IMR-90 (cell line): ENCODE data around the gene CACNA2D4. TPM values are rescaled to one million over a fixed set of nuclear protein-coding genes. Genes with fewer than 3 reads are reported as not detected.

Source experiments
- ATAC-seq: fragments of 200-7000 bp; cut with Tn5 transposase; 2 replicates; pipeline ENCODE4 v1.9.1; 2020; ENCODE audit warnings: low read depth, mild to moderate bottlenecking, moderate library complexity
- BruUV-seq: library from RNA; stranded (reverse); fragments of 400-500 nt; replicated peaks from 2 replicates; lab custom pipeline; 2021; lab: Mats Ljungman, UMichigan
- CTCF ChIA-PET: fragments of 300-600 bp; formaldehyde crosslinking; extraction: SDS; loops from one replicate; lab custom pipeline; 2021; ENCODE audit warnings: antibody characterized with exemption; lab: Yijun Ruan, JAX
- POLR2A ChIA-PET: fragments of 300-600 bp; sonication (Branson Sonifier 250); formaldehyde crosslinking; loops from one replicate; lab custom pipeline; 2022; ENCODE audit warnings: antibody characterized with exemption; ENCODE audit not compliant: unreplicated experiment; lab: Charles Lee
- DNase-seq: peaks from one replicate; pipeline ENCODE4 v3.0.0; 2013
- H2AFZ ChIP-seq: replicated peaks from 2 replicates; pipeline ENCODE3; 2013; ENCODE audit warnings: low read length, mild to moderate bottlenecking; ENCODE audit not compliant: poor library complexity
- H2AK5ac ChIP-seq: 2 replicates; pipeline ENCODE4 v1.6.1; 2013; ENCODE audit warnings: low read depth, low read length, inconsistent platforms
- H2AK9ac ChIP-seq: replicated peaks from 2 replicates; pipeline ENCODE3; 2013; ENCODE audit warnings: mild to moderate bottlenecking, low read depth, low read length, moderate library complexity; ENCODE audit not compliant: poor library complexity
- H2BK120ac ChIP-seq: 2 replicates; pipeline ENCODE4 v1.6.1; 2013; ENCODE audit warnings: low read depth, low read length, inconsistent platforms
- H2BK15ac ChIP-seq: 3 replicates; pipeline ENCODE4 v1.6.1; 2013; ENCODE audit warnings: low read depth, low read length, inconsistent platforms
- H2BK20ac ChIP-seq: 2 replicates; pipeline ENCODE4 v1.6.1; 2013; ENCODE audit warnings: low read depth, mild to moderate bottlenecking, inconsistent platforms, low read length, moderate library complexity
- H2BK5ac ChIP-seq: 2 replicates; pipeline ENCODE4 v1.6.1; 2013; ENCODE audit warnings: mild to moderate bottlenecking, low read depth, low read length, inconsistent platforms; ENCODE audit not compliant: poor library complexity, severe bottlenecking
- H3K14ac ChIP-seq: replicated peaks from 2 replicates; pipeline ENCODE4 v1.6.1; 2013; ENCODE audit warnings: low read depth, low read length, inconsistent platforms
- H3K18ac ChIP-seq: 2 replicates; pipeline ENCODE4 v1.6.1; 2013; ENCODE audit warnings: low read depth, low read length, control low read depth
- H3K23ac ChIP-seq: 2 replicates; pipeline ENCODE4 v1.6.1; 2013; ENCODE audit warnings: low read depth, low read length, inconsistent platforms
- H3K27ac ChIP-seq: 2 replicates; pipeline ENCODE4 v1.5.1; 2013; ENCODE audit warnings: mild to moderate bottlenecking, control low read depth, low read length; ENCODE audit not compliant: insufficient read depth
- H3K27me3 ChIP-seq: 2 replicates; pipeline ENCODE4 v1.6.1; 2013; ENCODE audit warnings: low read length; ENCODE audit not compliant: control insufficient read depth, insufficient read depth
- H3K36me3 ChIP-seq: 2 replicates; pipeline ENCODE4 v1.6.1; 2013; ENCODE audit warnings: low read length, mixed read lengths; ENCODE audit not compliant: control insufficient read depth, insufficient read depth
- H3K4ac ChIP-seq: 2 replicates; pipeline ENCODE4 v1.6.1; 2013; ENCODE audit warnings: low read depth, low read length, inconsistent platforms
- H3K4me1 ChIP-seq: 2 replicates; pipeline ENCODE4 v1.6.1; 2013; ENCODE audit warnings: low read length, mixed read lengths; ENCODE audit not compliant: control insufficient read depth, insufficient read depth
- H3K4me2 ChIP-seq: 2 replicates; pipeline ENCODE4 v1.6.1; 2013; ENCODE audit warnings: low read depth, mild to moderate bottlenecking, control low read depth, low read length, moderate library complexity
- H3K4me3 ChIP-seq: 2 replicates; pipeline ENCODE4 v1.5.1; 2013; ENCODE audit warnings: low read depth, mild to moderate bottlenecking, control low read depth, low read length, moderate library complexity; ENCODE audit not compliant: insufficient read depth
- H3K56ac ChIP-seq: 2 replicates; pipeline ENCODE4 v1.6.1; 2013; ENCODE audit warnings: low read length, inconsistent platforms; ENCODE audit not compliant: insufficient read depth; ENCODE audit errors: extremely low read depth
- H3K79me1 ChIP-seq, 2 experiments: 2 replicates each; pipeline ENCODE4 v1.6.1; 2013; ENCODE audit warnings: low read length in 2 of 2, inconsistent platforms in 1 of 2, low read depth in 1 of 2
- H3K9ac ChIP-seq: 2 replicates; pipeline ENCODE4 v1.6.1; 2013; ENCODE audit warnings: low read depth, low read length, control low read depth
- H3K9me1 ChIP-seq: 2 replicates; pipeline ENCODE4 v1.6.1; 2013; ENCODE audit warnings: low read length, inconsistent platforms; ENCODE audit not compliant: insufficient read depth
- H3K9me3 ChIP-seq: 2 replicates; pipeline ENCODE4 v1.6.1; 2013; ENCODE audit warnings: low read length; ENCODE audit not compliant: control insufficient read depth, insufficient read depth
- H4K20me1 ChIP-seq: 2 replicates; pipeline ENCODE4 v1.6.1; 2013; ENCODE audit warnings: low read length, inconsistent platforms; ENCODE audit not compliant: insufficient read depth
- H4K5ac ChIP-seq: 2 replicates; pipeline ENCODE4 v1.6.1; 2013; ENCODE audit warnings: mild to moderate bottlenecking, low read depth, low read length, control low read depth
- H4K8ac ChIP-seq, 2 experiments: 2 replicates each; pipeline ENCODE4 v1.6.1; 2013; ENCODE audit warnings: low read depth in 2 of 2, low read length in 2 of 2, control low read depth in 1 of 2, inconsistent platforms in 1 of 2
- H4K91ac ChIP-seq: 2 replicates; pipeline ENCODE4 v1.6.1; 2013; ENCODE audit warnings: low read depth, low read length, inconsistent platforms; ENCODE audit not compliant: insufficient read depth
- BHLHE40 ChIP-seq: fragments of 150-350 bp; IDR thresholded peaks from 2 replicates; pipeline ENCODE4 v1.6.1; 2016; ENCODE audit warnings: mild to moderate bottlenecking, low read depth, low read length
- CHD1 ChIP-seq: IDR thresholded peaks from 2 replicates; pipeline ENCODE4 v1.6.1; 2012; ENCODE audit warnings: low read depth, low read length, improper control_type of control experiment
- FOS ChIP-seq: fragments of 150-350 bp; IDR thresholded peaks from 2 replicates; pipeline ENCODE4 v1.6.1; 2016; ENCODE audit warnings: low read depth, low read length
- MAFK ChIP-seq: IDR thresholded peaks from 2 replicates; pipeline ENCODE4 v1.6.1; 2012; ENCODE audit warnings: low read depth, low read length, improper control_type of control experiment
- MAZ ChIP-seq: IDR thresholded peaks from 2 replicates; pipeline ENCODE4 v1.6.1; 2012; ENCODE audit warnings: low read depth, mild to moderate bottlenecking, low read length, improper control_type of control experiment, moderate library complexity, borderline replicate concordance
- MXI1 ChIP-seq: IDR thresholded peaks from 2 replicates; pipeline ENCODE4 v1.6.1; 2012; ENCODE audit warnings: low read depth, mild to moderate bottlenecking, low read length, moderate library complexity, borderline replicate concordance
- NFE2L2 ChIP-seq: fragments of 150-350 bp; IDR thresholded peaks from 2 replicates; pipeline ENCODE4 v1.6.1; 2016; ENCODE audit warnings: low read depth, mild to moderate bottlenecking, low read length
- POLR2A ChIP-seq: IDR thresholded peaks from 2 replicates; pipeline ENCODE4 v1.6.1; 2012; ENCODE audit warnings: mild to moderate bottlenecking, low read depth, low read length
- RAD21 ChIP-seq: IDR thresholded peaks from 2 replicates; pipeline ENCODE4 v1.6.1; 2012; ENCODE audit warnings: low read length, improper control_type of control experiment
- RCOR1 ChIP-seq: IDR thresholded peaks from 2 replicates; pipeline ENCODE4 v1.6.1; 2012; ENCODE audit warnings: mild to moderate bottlenecking, low read length, improper control_type of control experiment; ENCODE audit not compliant: insufficient replicate concordance
- SMC3 ChIP-seq: fragments of 150-350 bp; IDR thresholded peaks from 2 replicates; pipeline ENCODE4 v1.6.1; 2016; ENCODE audit warnings: low read depth, mild to moderate bottlenecking, antibody characterized with exemption, low read length, moderate library complexity
- WGBS, 2 experiments: methylation state at CpG; one replicate each; pipeline versions ENCODE4 v1.1.5 to v1.1.7; 2013; ENCODE audit warnings: missing lambda C conversion rate in 2 of 2; ENCODE audit not compliant: insufficient read length in 1 of 2; ENCODE audit errors: extremely low coverage in 2 of 2; 5-methylcytosine and 5-hydroxymethylcytosine counted together
- dilution Hi-C: fragments of 300-500 bp; cut with HindIII; formaldehyde crosslinking; loops from one replicate; pipeline ENCODE4 v1.14.3; 2018; ENCODE audit warnings: low sequenced_read_pairs; ENCODE audit not compliant: unreplicated experiment
- in situ Hi-C: fragments of 300-500 bp; cut with MboI; formaldehyde crosslinking; loops from 3 replicates; pipeline ENCODE4 v1.14.3; 2019; ENCODE audit warnings: low sequenced_read_pairs, inconsistent platforms, mixed read lengths
- intact Hi-C: fragments of 100-400 bp; cut with micrococcal nuclease; formaldehyde crosslinking; loops from 2 replicates; pipeline ENCODE4 v1.10.0; 2022
- polyA plus RNA-seq, 3 experiments: library from polyadenylated mRNA; depleted of rRNA; stranded (reverse); fragments of >200 nt; gene quantifications; 2 replicates each; pipeline ENCODE4 v1.2.3, GENCODE V29; 2012; ENCODE audit warnings: low replicate concordance in 1 of 3
- total RNA-seq: library from RNA; depleted of rRNA; stranded (reverse); fragments of >200 nt; gene quantifications from 2 replicates; pipeline ENCODE4 v1.2.3, GENCODE V29; 2012
- TF ChIP-seq, protein P1 (sequence below): conservative IDR thresholded peaks from 2 replicates; pipeline ENCODE4 v1.5.1; 2012; ENCODE audit warnings: mild to moderate bottlenecking, low read depth, low read length, improper control_type of control experiment

The CACNA2D4 gene
- total and polyA plus RNA-seq, 2 of the 4 experiments (the other 2 are of a cell fraction) = 0.18 to 0.22 TPM

DNA sequence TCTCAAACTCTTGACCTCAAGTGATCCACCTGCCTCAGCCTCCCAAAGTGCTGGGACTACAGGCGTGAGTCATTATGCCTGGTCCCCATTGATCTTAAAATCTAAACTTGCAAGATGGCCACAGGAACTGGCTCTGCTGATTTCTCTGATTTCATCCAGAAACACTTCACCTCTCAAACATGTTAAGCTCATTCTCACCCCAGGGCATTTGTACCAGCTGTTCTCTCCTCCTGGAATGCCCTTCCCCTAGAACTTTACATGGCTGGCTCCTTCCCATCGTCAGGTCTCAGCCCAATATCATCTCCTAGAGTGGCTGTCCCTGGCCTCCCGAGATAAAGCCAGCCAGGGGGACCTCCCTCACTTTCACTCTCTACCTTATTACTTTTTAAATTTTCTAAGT is 103.3 kb downstream of the CACNA2D4 start (continued):
- no peak for TF ChIP-seq SMC3
- no peak for TF ChIP-seq MAZ
- no peak for TF ChIP-seq RCOR1
- no peak for TF ChIP-seq POLR2A

- Histone ChIP-seq H2BK5ac (no peak overlapping the region), H3K36me3 (no peaks in the 10 kb centered on the region), H3K27me3 (peaks cover 35% of the 10 kb centered on the region), H2BK15ac (no peak overlapping the region), H3K4me3 (no peak overlapping the region), H2BK120ac (no peak overlapping the region), H3K4ac (no peak overlapping the region), H3K23ac (no peak overlapping the region), H4K20me1 (no peaks in the 10 kb centered on the region), H4K8ac (no peak overlapping the region), H2BK20ac (no peak overlapping the region), H2AK9ac (no peak overlapping the region), H3K27ac (no peak overlapping the region), H3K9me3 (no peaks in the 10 kb centered on the region), H4K91ac (no peak overlapping the region), H2AK5ac (no peak overlapping the region), H4K5ac (no peak overlapping the region), H3K56ac (no peak overlapping the region), H3K4me1 (no peaks in the 10 kb centered on the region; the same call in 1 of the 2 replicates), H3K18ac (no peak overlapping the region), H3K79me1 (no peaks in the 10 kb centered on the region), H3K9me1 (peaks cover 7% of the 10 kb centered on the region), H3K14ac (no peak overlapping the region), H3K9ac (no peak overlapping the region), H2AFZ (no peak overlapping the region), H3K4me2 (no peak overlapping the region)
- WGBS, 2 experiments = no CpG with 5 or more reads among the region's 8 CpGs
- no peak for ATAC-seq
- in situ Hi-C loops = loop anchor here (25.0 kb wide), 1 partner anchor 473 kb away; no protein-coding TSS in a partner anchor
- TF ChIP-seq, protein P1, sequence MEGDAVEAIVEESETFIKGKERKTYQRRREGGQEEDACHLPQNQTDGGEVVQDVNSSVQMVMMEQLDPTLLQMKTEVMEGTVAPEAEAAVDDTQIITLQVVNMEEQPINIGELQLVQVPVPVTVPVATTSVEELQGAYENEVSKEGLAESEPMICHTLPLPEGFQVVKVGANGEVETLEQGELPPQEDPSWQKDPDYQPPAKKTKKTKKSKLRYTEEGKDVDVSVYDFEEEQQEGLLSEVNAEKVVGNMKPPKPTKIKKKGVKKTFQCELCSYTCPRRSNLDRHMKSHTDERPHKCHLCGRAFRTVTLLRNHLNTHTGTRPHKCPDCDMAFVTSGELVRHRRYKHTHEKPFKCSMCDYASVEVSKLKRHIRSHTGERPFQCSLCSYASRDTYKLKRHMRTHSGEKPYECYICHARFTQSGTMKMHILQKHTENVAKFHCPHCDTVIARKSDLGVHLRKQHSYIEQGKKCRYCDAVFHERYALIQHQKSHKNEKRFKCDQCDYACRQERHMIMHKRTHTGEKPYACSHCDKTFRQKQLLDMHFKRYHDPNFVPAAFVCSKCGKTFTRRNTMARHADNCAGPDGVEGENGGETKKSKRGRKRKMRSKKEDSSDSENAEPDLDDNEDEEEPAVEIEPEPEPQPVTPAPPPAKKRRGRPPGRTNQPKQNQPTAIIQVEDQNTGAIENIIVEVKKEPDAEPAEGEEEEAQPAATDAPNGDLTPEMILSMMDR = no peak
- TF ChIP-seq POLR2A (no peak), MAZ (no peak), FOS (no peak), RAD21 (no peak), CHD1 (no peak), NFE2L2 (no peak), MXI1 (no peak), BHLHE40 (no peak), MAFK (no peak)
- BruUV-seq = no TSS peak
- intact Hi-C loops = no loop called here
- dilution Hi-C loops = no loop called here
- ChIA-PET CTCF (no interaction called here), POLR2A (no interaction called here)
- no peak for DNase-seq
Measured at GRCh38 chr12:1814266-1814665, 104.2 kb downstream of the CACNA2D4 start.
